PC-9 (cell line): Measurements from ENCODE around the gene GLRA2. TPM values are rescaled to one million over a fixed set of nuclear protein-coding genes. Genes with fewer than 3 reads are reported as not detected.

Source experiments
- BruUV-seq: library from RNA; stranded (reverse); fragments of 400-500 nt; replicated peaks from 2 replicates; lab custom pipeline; 2021; lab: Mats Ljungman, UMichigan
- CTCF ChIA-PET: fragments of 300-600 bp; sonication (Branson Sonifier 250); formaldehyde crosslinking; loops from one replicate; lab custom pipeline; 2022; ENCODE audit warnings: antibody characterized with exemption; lab: Charles Lee
- POLR2A ChIA-PET: fragments of 300-600 bp; sonication (Branson Sonifier 250); formaldehyde crosslinking; loops from one replicate; lab custom pipeline; 2022; ENCODE audit warnings: antibody characterized with exemption; ENCODE audit not compliant: unreplicated experiment; lab: Charles Lee
- DNase-seq, 2 experiments: peaks; one replicate each; pipeline versions ENCODE4 v3.0.0 to v3.0.0-alpha.2; 2015 to 2022; ENCODE audit warnings: mixed read lengths in 1 of 2
- H2AFZ ChIP-seq: fragments of 200-600 bp; sonication (generic); 2 replicates; pipeline ENCODE4 v1.8.1; 2017; ENCODE audit warnings: antibody characterized with exemption
- H3F3A ChIP-seq: fragments of 200-600 bp; sonication (generic); 2 replicates; pipeline ENCODE4 v1.8.1; 2017; ENCODE audit warnings: antibody characterized with exemption, mild to moderate bottlenecking, low read depth; ENCODE audit not compliant: insufficient read depth
- H3K27ac ChIP-seq: fragments of 200-600 bp; sonication (generic); 2 replicates; pipeline ENCODE4 v1.6.1; 2016; ENCODE audit warnings: mixed run types
- H3K27me3 ChIP-seq: fragments of 200-600 bp; sonication (generic); 2 replicates; pipeline ENCODE4 v1.6.1; 2016; ENCODE audit warnings: low read depth, mixed run types; ENCODE audit not compliant: insufficient read depth
- H3K36me3 ChIP-seq: fragments of 200-600 bp; sonication (generic); 2 replicates; pipeline ENCODE4 v1.6.1; 2016; ENCODE audit warnings: low read depth, mixed run types
- H3K4me1 ChIP-seq: fragments of 200-600 bp; sonication (generic); replicated peaks from 2 replicates; pipeline ENCODE4 v1.6.1; 2016; ENCODE audit warnings: mixed run types; ENCODE audit not compliant: insufficient read depth
- H3K4me2 ChIP-seq: fragments of 200-600 bp; sonication (generic); 2 replicates; pipeline ENCODE4 v1.6.1; 2017; ENCODE audit warnings: mixed run types
- H3K4me3 ChIP-seq: fragments of 200-600 bp; sonication (generic); 2 replicates; pipeline ENCODE4 v1.6.1; 2016; ENCODE audit warnings: mixed run types
- H3K79me2 ChIP-seq: fragments of 200-600 bp; sonication (generic); 2 replicates; pipeline ENCODE4 v1.6.1; 2017; ENCODE audit warnings: low read depth, mixed run types
- H3K9me2 ChIP-seq: fragments of 200-600 bp; sonication (generic); 2 replicates; pipeline ENCODE4 v1.8.1; 2017; ENCODE audit warnings: mild to moderate bottlenecking; ENCODE audit not compliant: insufficient read depth
- H3K9me3 ChIP-seq: fragments of 200-600 bp; sonication (generic); 2 replicates; pipeline ENCODE4 v1.8.1; 2016; ENCODE audit warnings: low read depth; ENCODE audit not compliant: insufficient read depth
- H4K20me1 ChIP-seq: fragments of 200-600 bp; sonication (generic); 2 replicates; pipeline ENCODE4 v1.8.1; 2017; ENCODE audit not compliant: insufficient read depth
- CTCF ChIP-seq: fragments of 200-600 bp; sonication (generic); conservative IDR thresholded peaks from 2 replicates; pipeline ENCODE4 v1.6.1; 2017; ENCODE audit warnings: mixed run types, antibody characterized with exemption, mild to moderate bottlenecking, moderate library complexity
- EZH2 ChIP-seq: fragments of 200-600 bp; sonication (generic); IDR thresholded peaks from 2 replicates; pipeline ENCODE4 v1.8.0; 2017; ENCODE audit warnings: antibody characterized with exemption, low read depth
- intact Hi-C: fragments of 100-400 bp; cut with micrococcal nuclease; formaldehyde crosslinking; loops from one replicate; pipeline ENCODE4 v1.10.0; 2022; ENCODE audit not compliant: unreplicated experiment
- total RNA-seq: library from RNA; stranded (reverse); gene quantifications from 2 replicates; pipeline ENCODE4 v1.2.3, GENCODE V29; 2021

The GLRA2 gene
- total RNA-seq, 1 experiment from 2014 or later = not detected

GRCh38 chrX:14496674-14497073, 32.7 kb upstream of the GLRA2 start:
- Histone ChIP-seq H3K27me3 (no peaks in the 10 kb centered on the region), H2AFZ (peak overlapping the region; percentile 60; the same call in 1 of the 2 replicates), H3K9me2 (no peaks in the 10 kb centered on the region), H3F3A (no peaks in the 10 kb centered on the region), H4K20me1 (no peaks in the 10 kb centered on the region), H3K9me3 (no peaks in the 10 kb centered on the region), H3K36me3 (no peaks in the 10 kb centered on the region), H3K4me2 (peak overlapping the region; percentile 62), H3K27ac (no peak overlapping the region), H3K4me3 (peak overlapping the region; percentile 41; the same call in 1 of the 2 replicates), H3K79me2 (no peaks in the 10 kb centered on the region), H3K4me1 (no peaks in the 10 kb centered on the region)
- intact Hi-C loops = no loop called here
- no peak for TF ChIP-seq EZH2
- no peak for TF ChIP-seq CTCF
- POLR2A ChIA-PET = no interaction called here
- no peak for DNase-seq
- CTCF ChIA-PET = no interaction called here
- no TSS peak for BruUV-seq

- POLR2A ChIA-PET = no interaction called here
- Histone ChIP-seq H4K20me1 (no peaks in the 10 kb centered on the region), H2AFZ (peak overlapping the region; percentile 60; the same call in 1 of the 2 replicates), H3K27me3 (no peaks in the 10 kb centered on the region), H3K79me2 (no peaks in the 10 kb centered on the region), H3K4me2 (peak overlapping the region; percentile 62), H3K4me1 (no peaks in the 10 kb centered on the region), H3K36me3 (no peaks in the 10 kb centered on the region), H3K9me2 (no peaks in the 10 kb centered on the region), H3F3A (no peaks in the 10 kb centered on the region), H3K9me3 (no peaks in the 10 kb centered on the region), H3K4me3 (peak overlapping the region; percentile 41; the same call in 1 of the 2 replicates), H3K27ac (no peak overlapping the region)
- intact Hi-C loops = no loop called here
- no peak for DNase-seq
- CTCF ChIA-PET = interaction anchor here (0.5 kb wide), 1 partner anchor 645 kb away, joined by 3 read pairs; no protein-coding TSS in a partner anchor
- TF ChIP-seq EZH2 (no peak), CTCF (no peak)
- BruUV-seq = no TSS peak
Observed at GRCh38 chrX:14497184-14497666, 32.1 kb upstream of the GLRA2 start.

- intact Hi-C loops = no loop called here
- Histone ChIP-seq H3K79me2 (no peaks in the 10 kb centered on the region), H2AFZ (no peak overlapping the region), H3K9me2 (no peaks in the 10 kb centered on the region), H3K4me3 (no peak overlapping the region), H3K4me2 (no peak overlapping the region), H3K27ac (no peak overlapping the region), H3K9me3 (no peaks in the 10 kb centered on the region), H3F3A (peaks cover under 1% of the 10 kb centered on the region; the same call in 1 of the 2 replicates), H3K36me3 (no peaks in the 10 kb centered on the region), H3K4me1 (peaks cover under 1% of the 10 kb centered on the region; the same call in 1 of the 2 replicates), H3K27me3 (no peaks in the 10 kb centered on the region), H4K20me1 (no peaks in the 10 kb centered on the region)
- DNase-seq = no peak
- ChIA-PET CTCF (no interaction called here), POLR2A (no interaction called here)
- BruUV-seq = no TSS peak
- TF ChIP-seq EZH2 (no peak), CTCF (no peak)
Observed at GRCh38 chrX:14501327-14501726, 28.0 kb upstream of the GLRA2 start.
